ENCODE measurements around the gene TBC1D8. TPM values are rescaled to one million over a fixed set of nuclear protein-coding genes. Genes with fewer than 3 reads are reported as not detected.
A peak's percentile ranks its signal among the peaks of the same experiment; 100 is the strongest.

Gene TBC1D8
- polyA plus RNA-seq, 3 donors, result 25.8 to 44.6 (median 41.0) TPM

DNA sequence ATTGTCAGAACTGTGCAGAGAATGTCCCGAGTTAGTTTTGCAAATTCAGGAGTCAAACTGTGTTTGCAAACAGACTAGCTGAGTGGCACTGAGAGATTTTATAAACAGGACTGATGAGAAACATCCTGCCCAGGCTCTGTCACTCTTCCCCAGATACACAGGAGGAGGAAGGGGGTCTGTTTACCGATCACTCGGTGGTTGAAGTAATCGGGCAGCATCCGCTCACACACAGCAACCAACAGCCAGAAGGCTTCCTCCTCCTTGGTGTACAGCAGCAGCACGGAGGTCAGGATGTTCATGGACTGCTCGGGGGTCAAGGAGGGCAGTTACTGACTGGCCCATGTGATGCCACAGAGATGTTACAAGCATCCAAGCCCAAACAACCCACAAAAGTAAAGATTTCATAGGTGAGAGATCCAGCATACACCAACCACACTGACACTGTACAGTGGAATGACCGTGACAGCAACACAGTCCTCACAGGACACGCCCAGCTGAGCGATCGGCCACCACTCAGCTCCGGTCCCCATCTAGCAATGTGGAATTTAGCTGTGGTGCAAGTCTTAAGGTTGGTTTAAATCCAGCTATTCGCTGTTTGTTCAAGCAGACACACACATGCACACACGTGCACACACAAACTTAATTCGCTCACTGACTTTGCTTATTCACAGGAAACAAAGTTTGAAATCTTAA lies 119.0 kb downstream of the TBC1D8 start:
- DNase-seq, result no peak

DNA sequence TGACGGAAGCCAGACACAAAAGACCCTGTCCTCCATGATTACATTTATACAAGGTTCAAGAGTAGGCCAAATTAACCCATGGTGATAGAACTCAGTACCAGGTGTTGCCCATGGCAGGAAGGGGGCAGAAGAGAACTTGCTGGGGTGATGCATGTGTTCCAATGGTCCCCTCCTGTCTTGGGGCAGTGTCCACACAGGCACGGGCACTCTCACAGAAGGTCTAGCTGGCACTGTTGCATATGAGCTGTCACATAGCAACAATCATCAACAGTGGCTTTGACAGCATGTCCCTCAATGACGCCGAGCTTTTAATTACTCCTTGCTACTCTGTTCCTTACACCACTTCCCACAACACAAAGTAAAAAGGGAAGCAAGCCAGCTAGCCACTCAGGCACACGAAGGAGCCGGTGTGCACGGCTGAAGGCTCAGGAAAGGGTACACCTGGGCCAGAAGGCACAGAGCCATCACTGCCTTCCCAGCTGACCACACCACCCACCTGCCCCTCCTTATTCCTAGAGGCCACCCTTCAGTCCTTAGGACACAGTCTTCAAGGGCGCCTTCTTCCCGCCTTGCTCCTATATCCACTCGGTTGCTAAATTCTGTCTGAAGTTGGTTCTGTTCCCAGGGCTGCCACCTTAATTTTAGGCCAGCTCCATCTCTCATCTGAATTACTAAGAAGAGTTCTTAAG lies 120.2 kb downstream of the TBC1D8 start:
- DNase-seq, result no peak

DNA sequence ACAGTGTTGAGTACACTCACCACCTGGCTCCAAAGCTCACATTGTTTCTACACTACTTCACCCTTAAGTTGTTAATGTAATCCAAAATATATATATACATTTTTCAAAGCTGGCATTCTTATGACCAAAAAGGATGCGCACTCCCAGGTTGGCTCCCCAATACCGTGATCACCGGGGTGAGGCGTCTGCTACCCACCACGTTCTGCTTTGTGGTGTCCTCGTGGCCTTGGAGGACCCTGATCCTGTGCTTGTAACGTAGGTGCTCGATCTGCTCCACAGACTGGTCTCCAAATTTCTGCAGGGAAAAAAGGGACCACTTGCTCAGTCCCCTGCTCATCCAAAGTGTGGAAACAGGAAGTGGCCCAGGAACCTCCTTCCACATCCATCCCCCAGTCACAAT lies 123.3 kb downstream of the TBC1D8 start:
- no peak for DNase-seq

DNA sequence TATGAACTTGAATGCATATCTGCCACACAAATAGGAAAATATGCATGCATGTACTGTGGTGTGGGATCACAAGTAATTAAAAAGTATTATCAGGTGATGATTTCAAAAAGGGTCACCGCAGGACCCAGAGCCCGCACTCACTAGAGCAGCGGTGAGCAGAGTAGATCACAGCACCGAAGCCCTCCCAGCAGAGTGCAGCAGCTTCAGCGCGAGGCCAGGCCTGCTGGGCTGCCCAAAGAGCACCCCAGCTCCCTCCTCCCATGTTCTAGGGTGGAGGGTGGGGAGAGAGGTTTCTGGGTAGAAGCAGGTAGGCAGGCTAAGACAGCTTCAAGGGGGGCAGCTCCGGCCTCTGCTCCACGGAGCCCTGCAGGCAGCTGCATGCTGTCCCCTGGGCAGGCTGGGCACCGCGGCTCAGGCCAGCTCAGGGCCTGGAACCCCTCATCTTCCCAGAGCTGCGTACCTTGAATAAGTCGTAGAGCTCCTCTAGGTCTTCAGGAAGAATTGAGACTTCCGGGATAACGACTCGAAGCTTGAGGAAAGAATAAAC lies 124.2 kb downstream of the TBC1D8 start:
- no peak for DNase-seq

DNA sequence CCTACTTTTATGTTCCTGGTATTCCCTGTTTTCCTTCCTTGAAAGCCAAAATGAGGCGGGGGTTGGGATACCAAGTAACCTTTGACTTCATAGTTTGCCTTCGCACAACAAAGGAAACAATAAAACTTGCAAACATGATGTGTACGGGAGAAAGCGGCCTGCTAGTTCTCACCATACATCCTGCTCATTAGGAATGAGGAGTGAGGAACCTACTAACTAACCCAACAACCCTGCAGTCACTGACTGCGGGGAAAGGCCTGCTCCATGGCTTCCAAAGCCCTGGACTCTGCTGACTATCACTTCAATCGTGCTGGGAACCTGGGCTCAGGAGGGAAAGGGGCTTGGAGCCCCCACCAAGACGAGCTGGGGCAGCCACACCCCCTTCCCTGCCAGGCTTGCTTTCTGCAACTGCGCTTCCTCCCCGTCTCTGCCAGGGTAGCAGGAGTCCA lies 124.9 kb downstream of the TBC1D8 start:
- DNase-seq, result no peak

DNA sequence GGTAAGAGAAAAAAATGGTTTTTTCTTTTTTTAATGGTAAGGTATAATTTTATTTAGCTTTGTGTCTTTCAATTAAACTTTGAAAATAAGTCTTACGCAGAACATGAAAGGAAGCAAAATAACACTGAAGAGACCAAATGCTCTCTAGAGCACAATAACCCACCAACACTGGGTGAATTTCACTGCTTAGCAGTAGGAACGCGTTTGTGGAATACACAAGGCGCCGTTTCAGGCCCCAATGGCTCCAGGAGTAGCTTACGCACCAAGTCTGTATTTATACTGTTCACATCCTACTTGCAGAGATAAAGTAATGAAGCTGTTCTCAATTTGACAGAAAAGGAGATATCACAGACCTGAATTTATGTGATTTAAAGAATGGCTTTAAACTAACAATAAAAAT lies 125.6 kb downstream of the TBC1D8 start:
- DNase-seq, result no peak

- DNase-seq, result no peak
These were observed 127.7 kb downstream of the TBC1D8 start for GRCh38 chr2:101023327-101024107.

- no peak for DNase-seq
These were observed 129.0 kb downstream of the TBC1D8 start for GRCh38 chr2:101022221-101022620.

GRCh38 chr2:101018934-101019333 lies 132.2 kb downstream of the TBC1D8 start:
- DNase-seq, result no peak

DNA sequence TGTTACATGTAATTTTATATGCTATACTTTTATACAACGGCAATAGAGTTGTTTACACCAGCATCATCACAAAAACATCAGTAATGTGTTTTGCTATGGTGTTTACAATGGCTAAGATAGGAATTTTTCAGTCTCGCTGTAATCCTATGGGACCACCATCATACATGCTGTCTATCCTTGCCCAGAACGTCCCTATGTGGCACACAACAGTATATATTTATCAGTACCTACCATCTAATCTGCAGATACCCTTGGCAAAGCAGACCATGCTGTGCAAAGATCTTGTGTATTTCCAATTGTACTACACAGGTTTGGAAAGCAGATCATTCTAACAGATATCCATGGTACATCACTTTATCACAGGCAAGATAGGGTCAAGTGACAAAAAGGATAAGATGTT lies 133.8 kb downstream of the TBC1D8 start:
- DNase-seq, result no peak

GRCh38 chr2:101014264-101014857 lies 136.8 kb downstream of the TBC1D8 start:
- DNase-seq, result no peak

DNA sequence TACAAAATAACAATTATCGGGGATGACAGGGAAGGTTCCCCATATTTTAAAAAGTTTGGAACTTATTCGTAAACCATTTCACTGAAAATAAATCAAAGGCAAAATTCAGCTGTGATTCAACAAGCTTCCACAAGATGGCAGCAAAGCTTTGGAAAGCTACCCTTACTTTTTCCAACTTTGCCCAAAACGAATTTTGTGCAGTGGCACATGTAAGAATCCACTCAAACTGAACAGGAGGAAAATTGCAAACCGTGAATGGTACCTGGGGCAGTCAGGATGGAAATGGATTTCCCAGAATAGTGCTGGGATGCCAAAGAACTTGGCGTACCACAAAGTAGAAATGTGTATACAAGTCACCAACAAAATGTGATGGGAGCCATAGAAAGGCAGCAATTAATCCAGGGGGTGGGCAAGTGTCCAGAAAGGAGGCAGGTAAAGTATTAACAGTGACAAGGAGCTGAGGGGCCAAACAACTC lies 138.4 kb downstream of the TBC1D8 start:
- peak; percentile 55 for DNase-seq

- DNase-seq, result no peak
These were observed 139.0 kb downstream of the TBC1D8 start for GRCh38 chr2:101012054-101012705.

- no peak for DNase-seq
These were observed 140.0 kb downstream of the TBC1D8 start for GRCh38 chr2:101011152-101011551.

GRCh38 chr2:101007415-101008345 lies 143.5 kb downstream of the TBC1D8 start:
- DNase-seq, result no peak

- no peak for DNase-seq
These were observed 145.0 kb downstream of the TBC1D8 start for GRCh38 chr2:101006065-101006715.

- DNase-seq, result no peak
These were observed 146.4 kb downstream of the TBC1D8 start for GRCh38 chr2:101004620-101005325.

DNA sequence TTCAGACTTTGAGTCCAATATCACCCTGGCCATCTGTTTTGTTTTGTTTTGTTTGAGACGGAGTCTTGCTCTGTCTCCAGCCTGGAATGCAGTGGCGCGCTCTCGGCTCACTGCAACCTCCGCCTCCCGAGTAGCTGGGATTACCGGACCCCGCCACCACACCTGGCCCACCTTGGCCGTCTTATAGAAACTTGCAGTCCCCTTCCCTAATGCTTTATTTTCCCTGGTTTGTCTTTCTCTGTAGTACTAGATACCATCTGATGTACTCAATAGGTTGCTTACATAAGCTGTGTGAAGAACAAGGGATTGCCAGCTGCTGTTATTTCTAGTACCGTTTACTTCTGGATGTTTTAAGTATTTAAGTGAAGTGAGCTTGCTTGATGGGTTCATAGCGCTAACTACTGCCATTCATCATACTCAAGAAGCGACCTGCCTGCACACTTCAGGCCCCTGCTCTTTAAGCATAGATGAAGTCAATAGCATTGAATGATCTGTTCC lies 147.9 kb downstream of the TBC1D8 start:
- peak; percentile 29 for DNase-seq

All from renal pelvis (tissue), 4 donors.